HG02571 (cell line): ENCODE measurements around the gene ENKUR.
A peak's percentile ranks its signal among the peaks of the same experiment; 100 is the strongest.

Source experiments
- ATAC-seq: cut with Tn5 transposase; IDR thresholded peaks from one replicate; pipeline ENCODE4 v1.9.1; 2021; ENCODE audit warnings: mild to moderate bottlenecking, moderate library complexity; ENCODE audit not compliant: unreplicated experiment

The ENKUR gene, protein sequence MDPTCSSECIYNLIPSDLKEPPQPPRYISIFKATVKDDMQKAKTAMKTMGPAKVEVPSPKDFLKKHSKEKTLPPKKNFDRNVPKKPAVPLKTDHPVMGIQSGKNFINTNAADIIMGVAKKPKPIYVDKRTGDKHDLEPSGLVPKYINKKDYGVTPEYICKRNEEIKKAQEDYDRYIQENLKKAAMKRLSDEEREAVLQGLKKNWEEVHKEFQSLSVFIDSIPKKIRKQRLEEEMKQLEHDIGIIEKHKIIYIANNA

DNA sequence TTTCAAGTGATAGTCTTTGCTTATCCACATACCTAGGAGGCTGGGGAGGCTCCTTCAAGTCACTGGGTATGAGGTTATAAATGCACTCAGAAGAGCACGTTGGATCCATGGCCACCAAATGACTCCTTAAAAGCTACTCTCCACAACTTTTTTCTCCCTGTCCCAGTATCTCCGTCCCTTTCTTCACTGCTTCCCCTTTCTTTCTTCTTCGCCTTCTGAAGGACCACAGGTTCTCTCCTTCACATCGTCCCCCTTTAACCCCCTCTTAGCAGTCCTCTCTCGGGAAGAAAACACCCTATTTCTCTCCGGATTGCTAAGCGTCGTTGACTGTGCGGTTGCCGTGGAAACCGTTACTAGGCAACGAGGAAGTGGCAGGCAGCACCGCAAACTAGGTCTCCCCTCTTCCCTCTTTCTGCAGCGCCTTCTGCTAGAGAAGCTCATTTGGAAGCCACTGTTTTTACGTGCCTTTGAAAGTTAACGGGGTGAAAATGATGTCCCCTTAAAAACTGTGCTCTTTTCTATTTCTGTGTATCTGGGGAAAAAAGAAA is at the start of gene ENKUR:
ENKUR (minus strand) TSS at position 331 of the 548 bp plus-strand sequence; CDS start at position 109, 222 bp downstream.
- ATAC-seq: peak; percentile 56

GRCh38 chr10:25064401-25064800 is 48.4 kb upstream of the ENKUR start:
- no peak for ATAC-seq

DNA sequence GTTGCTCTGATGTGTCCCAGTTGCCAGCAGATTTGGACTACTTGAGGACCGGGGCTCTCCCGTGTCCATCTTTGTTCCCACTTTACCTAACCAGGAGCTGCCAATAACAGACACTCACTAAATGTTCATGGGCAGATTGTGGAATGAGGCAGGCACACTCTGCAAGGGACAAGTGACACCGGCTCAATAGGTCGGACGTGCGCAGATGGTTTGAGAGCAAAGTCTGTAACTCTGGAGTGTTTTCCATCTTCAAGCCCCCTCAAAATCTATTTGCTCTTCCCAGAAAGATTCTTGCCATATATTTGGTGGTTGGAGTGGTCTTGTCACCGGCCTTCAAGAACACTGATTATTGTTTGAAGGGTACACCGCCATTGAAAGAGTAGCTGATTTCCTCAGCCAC is 47.7 kb upstream of the ENKUR start:
- no peak for ATAC-seq

GRCh38 chr10:25063157-25063556 is 47.2 kb upstream of the ENKUR start:
- no peak for ATAC-seq

- no peak for ATAC-seq
Measured at GRCh38 chr10:25061711-25062449, 45.9 kb upstream of the ENKUR start.

DNA sequence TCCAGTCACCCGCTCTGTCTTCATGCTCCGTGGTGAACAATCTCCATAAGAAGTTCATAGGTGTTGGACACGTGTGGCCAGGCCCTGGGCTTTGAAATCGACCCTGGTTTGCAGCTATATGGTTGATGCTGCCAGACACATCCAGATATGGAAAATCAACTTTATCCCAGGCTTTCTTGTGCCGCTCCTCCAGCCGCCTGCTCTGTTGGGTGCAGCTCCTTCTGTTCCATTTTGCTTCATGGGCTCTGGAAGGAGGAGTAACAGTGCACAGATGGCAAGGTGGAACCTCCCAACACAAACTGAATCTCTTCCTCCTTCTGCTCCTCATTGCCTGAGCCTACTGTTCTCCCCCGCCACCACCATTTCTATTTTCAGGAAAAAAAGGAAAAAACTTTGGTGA is 45.2 kb upstream of the ENKUR start:
- ATAC-seq: no peak

DNA sequence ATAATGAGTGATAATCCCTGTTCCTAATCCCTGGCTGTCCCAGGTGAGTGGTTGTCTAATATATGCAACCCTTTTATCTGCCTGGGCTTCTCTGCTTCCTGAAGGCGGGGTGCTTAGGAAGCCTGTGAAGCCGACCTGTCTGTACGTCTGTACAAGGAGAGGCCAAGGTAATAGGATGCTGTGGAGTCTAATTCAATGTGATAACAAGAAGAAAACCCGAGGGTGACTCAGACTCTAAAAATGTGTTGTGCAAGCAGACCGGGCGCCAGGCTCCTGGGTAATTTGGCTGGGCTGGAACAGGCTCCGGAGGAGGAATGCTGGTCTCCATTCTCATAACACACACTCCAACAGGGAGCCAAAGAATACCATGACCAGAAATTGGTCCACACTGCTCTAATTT is 44.0 kb upstream of the ENKUR start:
- ATAC-seq: no peak

- no peak for ATAC-seq
Measured at GRCh38 chr10:25057886-25058285, 41.9 kb upstream of the ENKUR start.

DNA sequence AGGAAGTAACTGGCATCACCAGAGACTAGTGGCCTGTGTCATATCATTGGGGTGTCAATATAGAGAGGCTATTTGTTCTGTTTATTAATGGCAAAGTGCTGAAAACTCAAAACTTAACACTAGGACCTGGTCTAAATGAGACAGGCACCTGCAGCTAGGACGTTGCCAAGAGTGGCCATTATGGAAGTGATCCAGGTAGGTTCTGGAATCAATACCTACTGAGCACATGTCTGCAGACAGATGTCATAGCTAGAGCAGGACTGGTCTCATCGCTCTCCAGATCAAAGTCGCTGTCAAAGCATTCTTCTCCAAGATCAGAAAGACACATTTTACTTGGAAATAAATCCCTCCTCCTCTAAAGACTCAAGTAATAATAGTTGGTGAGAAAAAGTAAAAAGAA is 40.8 kb upstream of the ENKUR start:
- no peak for ATAC-seq

GRCh38 chr10:25052012-25052411 is 36.1 kb upstream of the ENKUR start:
- ATAC-seq: no peak

- no peak for ATAC-seq
Measured at GRCh38 chr10:25050402-25050801, 34.4 kb upstream of the ENKUR start.

GRCh38 chr10:25049966-25050365 is 34.0 kb upstream of the ENKUR start:
- no peak for ATAC-seq

GRCh38 chr10:25048450-25048849 is 32.5 kb upstream of the ENKUR start:
- ATAC-seq: no peak

DNA sequence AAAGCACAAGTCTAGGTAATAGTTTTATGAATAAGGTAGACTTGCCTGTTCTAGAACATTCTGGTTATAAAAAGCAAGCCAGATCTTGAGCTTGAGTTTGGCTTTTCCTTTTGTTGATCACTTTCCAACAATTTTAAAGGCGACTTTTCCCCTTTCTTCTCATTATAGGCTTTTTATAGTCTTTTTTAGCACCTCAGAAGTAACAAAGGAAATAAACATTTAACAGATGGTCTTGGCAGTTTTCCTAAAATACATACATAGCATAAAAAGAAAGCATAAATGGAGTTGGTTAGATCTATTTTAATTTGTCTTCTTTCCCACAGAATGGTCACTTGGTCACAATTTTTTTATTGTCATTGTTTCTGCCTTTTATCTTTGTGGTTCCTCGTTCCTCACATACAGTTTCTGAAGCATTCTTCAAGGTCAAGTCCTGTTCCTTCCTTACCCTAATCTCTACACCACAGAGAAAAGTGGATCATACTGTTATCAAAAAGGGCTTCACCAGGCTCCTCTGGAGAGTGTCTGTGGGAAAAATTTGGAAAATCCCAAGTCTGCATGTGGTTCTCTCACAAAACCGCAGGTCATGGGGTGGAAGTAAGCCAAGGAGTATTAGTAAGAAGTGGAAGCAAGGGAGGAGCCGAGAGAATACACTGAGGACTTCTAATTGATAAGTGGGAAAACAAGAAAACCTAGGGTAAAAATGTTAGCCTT is 31.8 kb upstream of the ENKUR start:
- no peak for ATAC-seq

- ATAC-seq: no peak
Measured at GRCh38 chr10:25047088-25047487, 31.1 kb upstream of the ENKUR start.

GRCh38 chr10:25046641-25047040 is 30.7 kb upstream of the ENKUR start:
- ATAC-seq: no peak

GRCh38 chr10:25039531-25039930 is 23.6 kb upstream of the ENKUR start:
- no peak for ATAC-seq

DNA sequence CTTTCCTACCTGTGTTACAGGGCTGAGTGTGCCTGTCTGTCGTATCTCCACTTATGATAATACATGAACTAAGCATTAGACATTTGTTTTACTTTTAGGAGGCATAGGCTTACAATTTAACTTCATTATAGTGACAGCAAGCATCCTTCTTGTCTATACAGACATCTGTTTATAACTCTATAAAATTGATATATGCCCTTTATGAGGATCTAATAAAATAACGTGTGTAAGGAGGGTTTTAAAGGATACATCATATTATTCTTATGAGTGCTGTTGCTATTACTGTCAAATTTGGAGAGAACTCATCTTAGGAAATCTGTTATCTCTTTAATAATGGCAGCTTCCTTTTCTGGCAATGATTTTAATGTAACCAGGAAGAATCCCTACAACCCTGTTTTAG is 22.4 kb upstream of the ENKUR start:
- no peak for ATAC-seq

DNA sequence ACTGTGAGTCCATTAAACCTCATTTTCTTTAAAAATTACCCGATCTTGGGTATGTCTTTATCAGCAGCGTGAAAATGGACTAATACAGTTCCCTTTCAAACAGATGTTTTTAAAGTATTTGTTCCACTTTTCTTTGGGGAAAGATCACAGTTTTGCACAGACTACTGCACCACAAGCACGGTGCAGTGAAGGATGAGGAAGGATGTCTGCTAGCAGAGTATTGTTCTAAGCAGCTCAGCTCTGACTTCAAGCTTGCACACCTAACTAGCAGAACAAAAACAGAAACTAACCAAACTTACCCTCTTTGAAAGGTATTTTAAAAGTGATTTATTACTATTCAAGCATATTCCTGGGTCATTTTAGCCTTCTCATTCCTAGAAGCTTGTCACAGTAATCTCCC is 20.4 kb upstream of the ENKUR start:
- ATAC-seq: no peak

- no peak for ATAC-seq
Measured at GRCh38 chr10:25029519-25029918, 13.6 kb upstream of the ENKUR start.

DNA sequence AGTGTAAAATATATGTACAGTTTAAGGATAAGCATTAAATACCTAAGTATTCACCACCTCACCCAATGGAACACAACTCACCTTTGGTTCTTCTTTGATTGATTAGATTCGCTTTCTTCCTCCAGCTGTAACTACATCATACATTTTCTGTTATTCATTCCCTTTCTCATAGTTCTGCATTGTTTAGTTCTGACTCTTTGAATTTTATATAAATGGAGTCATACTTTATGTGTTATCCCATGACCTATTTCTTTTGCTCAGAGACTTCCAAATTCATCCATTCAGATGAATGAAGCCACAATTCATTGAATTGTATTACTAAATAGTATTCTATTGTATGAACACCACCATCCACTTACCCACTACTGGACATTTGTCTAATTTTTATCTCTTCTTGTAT is 12.8 kb upstream of the ENKUR start:
- ATAC-seq: no peak

DNA sequence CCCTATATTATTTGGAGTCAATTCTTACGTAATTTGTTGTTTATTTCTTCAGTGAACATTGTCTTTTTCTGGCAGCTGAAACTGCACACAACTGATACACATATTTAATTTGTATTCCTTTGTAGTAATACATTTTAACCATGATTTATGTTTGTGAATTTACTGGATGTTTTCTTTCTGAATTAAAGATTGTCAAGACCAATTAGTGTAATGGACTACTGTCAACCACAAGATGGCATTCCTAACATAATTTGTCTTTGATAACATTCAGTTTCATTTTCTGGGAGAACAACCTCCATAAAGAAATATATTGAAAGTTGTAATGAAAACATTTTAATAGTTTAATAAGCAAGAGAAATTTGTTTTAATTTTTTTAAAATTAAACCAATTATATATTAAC is 10.5 kb upstream of the ENKUR start:
- ATAC-seq: no peak
